Mucosa of descending colon (tissue), 3 donors: ENCODE results near the gene FUBP3. TPM values are rescaled to one million over a fixed set of nuclear protein-coding genes. Genes with fewer than 3 reads are reported as not detected.

Experiments
- ATAC-seq: fragments of 200-7000 bp; cut with Tn5 transposase; one replicate; pipeline ENCODE4 v1.9.1; 2020; ENCODE audit warnings: mild to moderate bottlenecking, moderate library complexity
- DNase-seq, 3 donors: peaks; one replicate each; pipeline ENCODE4 v3.0.0-alpha.2; 2020
- H3K36me3 ChIP-seq: fragments of 200-600 bp; one replicate; pipeline ENCODE4 v1.8.0; 2021; ENCODE audit warnings: low read depth, mild to moderate bottlenecking
- H3K4me1 ChIP-seq: fragments of 200-600 bp; one replicate; pipeline ENCODE4 v1.8.0; 2021; ENCODE audit warnings: low read depth, mild to moderate bottlenecking
- H3K4me3 ChIP-seq: fragments of 200-600 bp; one replicate; pipeline ENCODE4 v1.8.0; 2021; ENCODE audit warnings: mild to moderate bottlenecking
- H3K9me3 ChIP-seq: fragments of 200-600 bp; one replicate; pipeline ENCODE4 v1.8.0; 2021; ENCODE audit warnings: mild to moderate bottlenecking
- CTCF ChIP-seq: fragments of 200-600 bp; IDR thresholded peaks from one replicate; pipeline ENCODE4 v1.8.0; 2022; ENCODE audit warnings: antibody characterized with exemption, mild to moderate bottlenecking
- intact Hi-C, 2 donors: fragments of 100-400 bp; cut with DNase I in 1 of 2; cut with micrococcal nuclease in 1 of 2; formaldehyde crosslinking; loops; one replicate each; pipeline versions ENCODE4 v1.11.0 to v1.11.1; 2022; cut with DNase I, micrococcal nuclease
- total RNA-seq, 3 donors: library from RNA; stranded (reverse); fragmentation: NEBNext Ultra II Directional in 2 of 3; extraction: Animal tissue kit (Norgen Biotek cat#: 25700) in 2 of 3; gene quantifications; one replicate each; pipeline versions ENCODE4 v1.2.1 to v1.2.4, GENCODE V29; 2021 to 2023
- donor health status: DM: no; HTN: no; CAD: no; lungs with moderate emphysema.
- donor health status: DM: no; HTN: no; CAD: no.
- donor health status: DM: no; HTN: yes; CAD: no.

Gene FUBP3
- total RNA-seq, 3 donors from 2014 or later, result 36.5 to 56.5 (median 43.3) TPM

GRCh38 chr9:130542457-130543228 is 36.7 kb upstream of the FUBP3 start:
- Histone ChIP-seq H3K9me3 (no peaks in the 10 kb centered on the region), H3K36me3 (no peaks in the 10 kb centered on the region), H3K4me3 (no peak overlapping the region), H3K4me1 (no peaks in the 10 kb centered on the region)
- TF ChIP-seq CTCF, result no peak
- ATAC-seq (peak; percentile 31), DNase-seq (no peak)
- intact Hi-C loops, result no loop called here

DNA sequence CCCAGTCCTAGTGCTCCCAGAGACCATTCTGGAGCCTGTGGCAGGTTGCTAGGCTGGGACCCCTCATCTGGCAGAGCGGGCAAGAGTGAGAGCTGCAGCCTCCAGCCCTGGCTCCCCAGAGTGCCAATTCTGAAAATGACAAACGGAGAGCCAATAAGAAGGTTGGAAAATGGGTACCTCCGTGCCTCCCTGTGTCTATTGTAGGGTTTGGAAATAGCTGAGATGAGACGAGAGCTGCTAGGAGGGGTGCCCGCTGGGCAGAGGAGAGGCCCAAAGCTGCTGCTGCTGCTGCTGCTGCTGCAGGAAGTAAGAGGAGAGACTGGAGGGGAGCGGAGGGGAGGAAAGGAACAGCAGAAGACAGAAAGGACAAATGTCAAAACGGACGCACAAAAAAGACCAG is 36.0 kb upstream of the FUBP3 start:
- Histone ChIP-seq H3K9me3 (no peaks in the 10 kb centered on the region), H3K4me1 (no peaks in the 10 kb centered on the region), H3K4me3 (no peak overlapping the region), H3K36me3 (no peaks in the 10 kb centered on the region)
- no peak for ATAC-seq
- no peak for DNase-seq
- TF ChIP-seq CTCF, result no peak
- intact Hi-C loops, result no loop called here

- no peak overlapping the region for H3K4me3 ChIP-seq
- H3K9me3 ChIP-seq, result no peaks in the 10 kb centered on the region
- DNase-seq, result no peak
- intact Hi-C loops, result no loop called here
- no peak for TF ChIP-seq CTCF
- H3K4me1 ChIP-seq, result no peaks in the 10 kb centered on the region
- ATAC-seq, result no peak
- no peaks in the 10 kb centered on the region for H3K36me3 ChIP-seq
These were observed 35.5 kb upstream of the FUBP3 start for GRCh38 chr9:130543859-130544258.

DNA sequence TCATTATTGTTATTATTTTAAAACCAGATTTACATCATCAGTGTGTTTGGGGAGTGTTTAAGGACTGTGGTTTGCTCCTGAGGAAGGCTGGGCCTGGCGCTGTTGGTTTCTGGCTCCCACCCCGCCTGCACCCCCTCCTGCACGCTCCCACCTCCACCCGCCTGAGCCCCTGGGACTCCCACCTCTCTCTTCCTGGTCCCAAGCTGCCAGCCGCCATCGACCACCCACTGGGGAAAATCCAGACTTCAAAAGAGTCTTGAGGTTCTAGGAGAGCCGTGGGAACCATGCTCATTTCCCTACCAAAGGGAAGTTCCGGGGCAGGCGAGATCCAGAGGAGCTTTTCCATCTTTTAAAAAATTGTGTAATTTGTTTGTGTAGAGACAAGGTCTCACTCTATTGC is 35.0 kb upstream of the FUBP3 start:
- Histone ChIP-seq H3K4me1 (no peaks in the 10 kb centered on the region), H3K4me3 (no peak overlapping the region), H3K36me3 (no peaks in the 10 kb centered on the region), H3K9me3 (peaks cover 4% of the 10 kb centered on the region)
- DNase-seq, result no peak
- ATAC-seq, result no peak
- intact Hi-C loops, result no loop called here
- no peak for TF ChIP-seq CTCF

DNA sequence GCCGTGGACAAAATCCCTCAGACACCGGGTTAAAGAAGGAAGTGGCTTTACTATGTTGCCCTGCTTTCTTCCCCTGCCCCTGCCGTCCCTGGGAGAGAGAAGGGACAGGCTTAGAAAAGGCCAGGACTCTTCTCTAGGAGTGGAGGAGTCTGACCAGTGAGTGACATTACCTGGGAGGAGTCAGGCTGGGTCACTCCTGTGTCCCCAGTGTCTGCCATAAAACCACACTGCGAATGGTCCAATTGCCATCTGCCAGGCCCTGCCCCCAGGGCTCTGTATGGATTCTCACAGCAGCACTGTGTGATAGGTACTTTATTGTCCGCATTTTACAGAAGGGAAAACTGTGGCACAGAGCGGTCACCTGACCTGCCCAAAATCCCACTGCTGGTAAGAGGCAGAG is 31.3 kb upstream of the FUBP3 start:
- intact Hi-C loops, result no loop called here
- ATAC-seq, result peak; percentile 51
- no peak for TF ChIP-seq CTCF
- no peak for DNase-seq
- no peaks in the 10 kb centered on the region for H3K4me1 ChIP-seq
- no peaks in the 10 kb centered on the region for H3K36me3 ChIP-seq
- H3K4me3 ChIP-seq, result no peak overlapping the region
- peaks cover 4% of the 10 kb centered on the region for H3K9me3 ChIP-seq
